ENCODE results near the gene TM4SF1. TPM values are rescaled to one million over a fixed set of nuclear protein-coding genes. Genes with fewer than 3 reads are reported as not detected.

TM4SF1 gene
- total RNA-seq, 8 experiments from 2014 or later, result 0.08 to 25.2 (median 0.20) TPM; not detected in 2

DNA sequence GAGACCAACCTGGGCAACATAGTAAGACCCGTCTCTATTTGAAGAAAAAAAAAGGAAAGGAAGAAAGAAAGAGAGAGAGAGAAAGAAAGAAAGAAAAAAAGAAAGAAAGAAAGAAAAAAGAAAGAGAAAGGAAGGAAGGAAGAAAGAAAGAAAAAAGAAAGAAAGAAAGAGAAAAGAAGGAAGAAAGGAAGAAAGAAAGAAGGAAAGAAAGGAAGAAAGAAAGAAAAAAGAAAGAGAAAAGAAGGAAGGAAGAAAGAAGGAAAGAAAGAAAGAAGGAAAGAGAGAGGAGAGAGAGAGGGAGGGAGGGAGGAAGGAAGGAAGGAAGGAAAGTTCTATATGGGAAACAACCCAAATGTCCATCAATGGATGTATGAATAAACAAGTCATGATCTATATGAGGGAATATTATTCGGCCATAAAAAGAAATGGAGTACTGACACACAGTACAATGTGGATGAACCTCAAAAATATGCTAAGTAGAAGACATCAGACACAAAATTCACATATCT lies 28.8 kb upstream of the TM4SF1 start:
- in situ Hi-C loops (cut with MboI; ENCODE audit: low pct_unique_long_range_greater_than_20kb in 2 of 9, low sequenced_read_pairs in 9 of 9, unreplicated experiment in 9 of 9), result no loop called here
- no peaks in the 10 kb centered on the region for H3K4me1 ChIP-seq (replicated peaks in 1 of 2)
- no peak for ATAC-seq (replicated peaks in 6 of 8)
- H3K4me3 ChIP-seq, result no peak overlapping the region
- WGBS, 10 experiments, result 55 to 100% (median 81%) methylated on average over 1 to 2 of the region's 2 CpGs; no CpG with 5 or more reads in 1 of the 10 experiments
- no peak overlapping the region for H3K27ac ChIP-seq

DNA sequence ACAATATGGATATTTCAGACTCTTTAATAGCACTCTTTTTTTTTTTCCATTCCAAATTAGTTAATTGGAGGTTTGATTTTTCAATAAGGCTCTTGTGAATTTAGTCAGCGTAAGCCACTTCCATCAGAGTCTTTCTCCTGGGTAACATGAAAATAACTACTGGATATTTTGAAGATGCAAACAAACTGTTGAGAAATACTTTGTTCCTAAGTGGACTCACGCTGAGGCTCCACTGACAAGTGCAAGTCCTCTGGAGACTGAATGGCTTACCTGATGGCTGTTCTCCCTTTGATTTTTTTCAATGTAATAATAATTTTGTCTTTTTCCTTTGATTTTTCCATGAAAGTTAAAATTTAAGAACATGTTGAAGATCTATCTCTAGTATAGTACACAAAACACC lies 26.0 kb upstream of the TM4SF1 start:
- in situ Hi-C loops (cut with MboI; ENCODE audit: low pct_unique_long_range_greater_than_20kb in 2 of 9, low sequenced_read_pairs in 9 of 9, unreplicated experiment in 9 of 9), result no loop called here
- Histone ChIP-seq H3K4me3 (no peak overlapping the region), H3K4me1 (replicated peaks in 1 of 2) (no peaks in the 10 kb centered on the region), H3K27ac (no peak overlapping the region)
- no peak for ATAC-seq (replicated peaks in 6 of 8)
- 20 to 100% (median 98%) methylated on average over 1 to 2 of the region's 2 CpGs for WGBS, 10 experiments

DNA sequence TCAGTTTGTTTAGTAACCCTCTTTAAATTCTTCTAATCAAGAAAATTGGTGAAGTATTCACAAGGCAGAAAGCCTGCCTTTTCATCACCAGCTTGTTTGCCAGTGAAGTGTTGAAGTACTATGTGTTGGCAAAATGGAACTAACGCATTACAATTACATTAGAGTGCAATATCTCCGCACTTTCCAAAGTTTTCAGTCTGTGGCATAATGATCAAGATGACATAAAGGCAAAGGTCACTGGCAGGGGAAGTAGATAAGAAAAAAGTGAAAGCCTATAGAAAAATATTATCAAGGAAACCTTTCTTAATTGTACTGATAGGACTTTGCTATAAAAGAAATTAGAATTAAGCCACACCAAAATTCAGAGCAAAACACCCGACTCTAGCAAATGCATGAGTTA lies 25.0 kb upstream of the TM4SF1 start:
- H3K4me1 ChIP-seq (replicated peaks in 1 of 2), result no peaks in the 10 kb centered on the region
- H3K27ac ChIP-seq, result no peak overlapping the region
- H3K4me3 ChIP-seq, result no peak overlapping the region
- WGBS, 10 experiments, result 67 to 100% (median 94%) methylated on average over 2 to 3 of the region's 3 CpGs; no CpG with 5 or more reads in 1 of the 10 experiments
- no peak for ATAC-seq (replicated peaks in 6 of 8)
- in situ Hi-C loops (cut with MboI; ENCODE audit: low pct_unique_long_range_greater_than_20kb in 2 of 9, low sequenced_read_pairs in 9 of 9, unreplicated experiment in 9 of 9), result no loop called here

DNA sequence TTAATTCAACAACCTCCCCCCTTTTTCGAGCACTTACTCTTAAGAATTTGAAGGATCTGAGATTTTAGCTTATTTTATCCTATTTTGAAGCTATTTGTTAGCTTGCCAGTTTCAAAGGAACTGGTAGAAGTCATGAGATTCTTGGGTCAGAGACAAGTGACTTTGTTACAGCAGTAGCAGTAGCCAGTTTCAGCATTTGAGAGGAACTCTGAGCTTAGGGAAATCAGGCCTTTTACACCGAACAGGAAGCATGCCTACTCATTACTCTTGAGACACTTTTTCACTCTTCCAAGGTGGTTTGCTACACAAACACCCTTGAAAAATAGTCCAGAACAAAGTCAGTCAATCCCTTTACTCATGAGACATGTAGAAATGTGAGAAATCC lies 24.5 kb upstream of the TM4SF1 start:
- no peak overlapping the region for H3K27ac ChIP-seq
- WGBS, 10 experiments, result 14 to 100% (median 70%) methylated on average over 1 to 2 of the region's 2 CpGs; no CpG with 5 or more reads in 1 of the 10 experiments
- no peak for ATAC-seq (replicated peaks in 6 of 8)
- in situ Hi-C loops (cut with MboI; ENCODE audit: low pct_unique_long_range_greater_than_20kb in 2 of 9, low sequenced_read_pairs in 9 of 9, unreplicated experiment in 9 of 9), result no loop called here
- H3K4me3 ChIP-seq, result no peak overlapping the region
- H3K4me1 ChIP-seq (replicated peaks in 1 of 2), result no peaks in the 10 kb centered on the region

DNA sequence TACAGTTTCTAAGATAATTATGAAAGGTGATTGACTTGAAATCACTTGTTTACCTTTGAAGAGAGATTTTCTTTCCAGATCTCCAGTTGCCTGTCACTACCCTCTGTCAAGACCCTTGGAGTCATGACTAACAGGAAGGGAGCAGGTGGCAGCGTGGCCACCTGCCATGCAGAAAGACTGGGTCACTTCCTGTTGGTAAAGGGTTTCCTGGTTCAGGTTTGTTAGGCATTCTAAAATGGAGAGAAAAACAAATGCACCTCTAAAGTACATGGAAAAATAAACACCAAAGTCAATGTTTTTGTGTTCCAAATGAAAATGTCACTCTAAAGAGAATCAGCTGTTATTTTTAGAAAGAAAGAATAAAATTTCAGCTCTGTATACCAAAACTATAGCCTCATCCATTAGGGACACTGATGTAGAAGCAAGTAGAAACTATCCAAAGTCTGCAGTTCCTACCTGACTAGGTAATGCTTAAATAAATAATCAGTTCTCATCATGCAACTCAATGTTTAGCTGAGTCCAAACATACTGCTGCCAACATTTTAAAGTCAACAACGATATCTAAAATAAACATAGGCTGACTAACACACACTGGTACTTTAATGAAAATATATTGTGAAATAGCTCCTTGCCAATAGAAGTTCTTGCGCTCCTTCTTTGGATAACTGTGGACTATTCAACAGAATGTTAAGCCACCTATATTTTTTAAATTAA lies 23.9 kb upstream of the TM4SF1 start:
- in situ Hi-C loops (cut with MboI; ENCODE audit: low pct_unique_long_range_greater_than_20kb in 2 of 9, low sequenced_read_pairs in 9 of 9, unreplicated experiment in 9 of 9), result no loop called here
- no peak overlapping the region for H3K4me3 ChIP-seq
- WGBS, 10 experiments, result 50 to 95% (median 89%) methylated on average over 1 to 3 of the region's 3 CpGs; no CpG with 5 or more reads in 1 of the 10 experiments
- no peak overlapping the region for H3K27ac ChIP-seq
- no peak for ATAC-seq (replicated peaks in 6 of 8)
- no peaks in the 10 kb centered on the region for H3K4me1 ChIP-seq (replicated peaks in 1 of 2)

DNA sequence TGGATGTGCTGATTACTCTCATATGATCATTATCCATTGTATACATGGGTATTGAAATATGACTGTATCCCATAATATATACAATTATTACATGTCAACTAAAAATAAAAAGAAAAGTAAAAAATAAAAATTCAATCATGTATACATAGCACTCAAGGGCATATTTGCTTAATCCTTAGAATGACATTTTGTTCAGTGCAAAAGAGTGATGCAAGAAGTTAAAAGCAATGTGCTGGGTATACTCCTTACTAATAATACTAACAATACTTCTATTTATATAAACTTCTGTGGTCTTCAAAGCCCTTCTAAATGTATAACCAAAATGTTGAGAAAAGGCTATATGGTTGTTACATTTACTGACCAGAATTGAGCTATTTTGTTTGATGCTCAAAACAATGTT lies 23.2 kb upstream of the TM4SF1 start:
- Histone ChIP-seq H3K4me1 (replicated peaks in 1 of 2) (no peaks in the 10 kb centered on the region), H3K27ac (no peak overlapping the region), H3K4me3 (no peak overlapping the region)
- in situ Hi-C loops (cut with MboI; ENCODE audit: low pct_unique_long_range_greater_than_20kb in 2 of 9, low sequenced_read_pairs in 9 of 9, unreplicated experiment in 9 of 9), result no loop called here
- no peak for ATAC-seq (replicated peaks in 6 of 8)

DNA sequence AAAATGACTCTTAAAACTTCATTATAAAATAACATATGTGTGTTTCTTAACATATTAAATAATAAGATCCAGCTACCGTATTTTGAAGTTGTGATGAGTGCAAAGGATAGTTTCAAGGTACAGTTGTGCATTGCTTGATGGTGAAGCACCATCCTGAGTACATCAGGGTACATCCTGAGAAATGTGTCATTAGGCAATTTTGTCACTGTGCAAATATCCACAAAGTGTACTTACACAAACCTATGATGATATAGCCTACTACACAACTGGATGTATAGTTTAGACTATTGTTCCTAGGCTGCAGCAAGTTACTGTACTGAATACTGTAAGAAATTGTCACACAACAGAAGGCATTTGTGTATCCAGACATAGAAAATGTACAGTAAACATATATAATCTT lies 20.8 kb upstream of the TM4SF1 start:
- no peaks in the 10 kb centered on the region for H3K4me1 ChIP-seq (replicated peaks in 1 of 2)
- 80 to 100% (median 100%) methylated on average over 1 of the region's 1 CpG; no CpG with 5 or more reads in 3 of the 10 experiments for WGBS, 10 experiments
- in situ Hi-C loops (cut with MboI; ENCODE audit: low pct_unique_long_range_greater_than_20kb in 2 of 9, low sequenced_read_pairs in 9 of 9, unreplicated experiment in 9 of 9), result loop anchor here in 3 of 9 experiments (5.0 to 25.0 kb wide), 3 partner anchors 79 to 89 kb away; no protein-coding TSS in a partner anchor
- H3K27ac ChIP-seq, result no peak overlapping the region
- H3K4me3 ChIP-seq, result no peak overlapping the region
- ATAC-seq (replicated peaks in 6 of 8), result no peak

DNA sequence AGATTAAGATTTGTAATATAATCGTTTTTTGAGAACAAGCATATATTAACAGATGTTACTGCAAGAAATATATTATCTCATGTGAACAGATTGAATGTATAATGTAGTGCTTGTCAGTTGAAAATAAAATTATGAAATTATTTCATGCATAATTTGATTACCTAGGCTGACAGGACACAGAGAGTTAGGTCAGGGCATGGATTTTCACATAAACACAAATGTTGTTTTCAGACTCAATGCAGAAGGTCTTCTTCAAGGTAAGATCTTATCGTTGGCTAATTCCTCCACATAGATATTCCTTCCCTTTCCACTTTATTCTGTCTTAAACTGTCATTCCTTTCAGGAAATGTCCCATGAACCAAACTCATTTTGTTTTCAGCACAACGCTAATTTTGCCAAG lies 20.1 kb upstream of the TM4SF1 start:
- Histone ChIP-seq H3K4me3 (no peak overlapping the region), H3K4me1 (replicated peaks in 1 of 2) (no peaks in the 10 kb centered on the region), H3K27ac (no peak overlapping the region)
- WGBS, 10 experiments, result 29 to 100% (median 71%) methylated on average over 1 to 3 of the region's 3 CpGs
- ATAC-seq (replicated peaks in 6 of 8), result no peak
- in situ Hi-C loops (cut with MboI; ENCODE audit: low pct_unique_long_range_greater_than_20kb in 2 of 9, low sequenced_read_pairs in 9 of 9, unreplicated experiment in 9 of 9), result loop anchor here in 3 of 9 experiments (5.0 to 25.0 kb wide), 3 partner anchors 80 to 90 kb away; no protein-coding TSS in a partner anchor

DNA sequence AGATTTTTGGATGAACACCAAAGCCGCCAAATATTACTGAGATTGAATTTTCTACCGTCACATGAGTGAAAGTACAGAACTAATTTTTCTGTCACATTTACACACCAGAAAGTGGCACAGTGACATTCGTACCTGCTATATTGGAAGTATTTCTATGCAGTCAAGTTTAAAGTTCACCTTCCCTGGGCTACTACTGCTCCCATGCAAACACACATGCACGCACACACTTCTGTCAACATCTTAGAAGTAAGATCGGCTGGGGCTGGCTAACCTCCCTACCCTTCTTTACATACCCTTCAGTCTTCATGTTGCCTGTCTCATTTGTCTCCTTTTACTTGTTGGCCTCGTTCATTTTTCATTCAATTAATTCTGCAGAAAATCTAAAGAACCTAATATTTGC lies 19.0 kb upstream of the TM4SF1 start:
- ATAC-seq (replicated peaks in 6 of 8), result no peak
- in situ Hi-C loops (cut with MboI; ENCODE audit: low pct_unique_long_range_greater_than_20kb in 2 of 9, low sequenced_read_pairs in 9 of 9, unreplicated experiment in 9 of 9), result loop anchor here in 3 of 9 experiments (5.0 to 25.0 kb wide), 3 partner anchors 81 to 91 kb away; no protein-coding TSS in a partner anchor
- WGBS, 10 experiments, result 77 to 100% (median 90%) methylated on average over 1 to 4 of the region's 6 CpGs; no CpG with 5 or more reads in 2 of the 10 experiments
- Histone ChIP-seq H3K27ac (no peak overlapping the region), H3K4me1 (replicated peaks in 1 of 2) (no peaks in the 10 kb centered on the region), H3K4me3 (no peak overlapping the region)

DNA sequence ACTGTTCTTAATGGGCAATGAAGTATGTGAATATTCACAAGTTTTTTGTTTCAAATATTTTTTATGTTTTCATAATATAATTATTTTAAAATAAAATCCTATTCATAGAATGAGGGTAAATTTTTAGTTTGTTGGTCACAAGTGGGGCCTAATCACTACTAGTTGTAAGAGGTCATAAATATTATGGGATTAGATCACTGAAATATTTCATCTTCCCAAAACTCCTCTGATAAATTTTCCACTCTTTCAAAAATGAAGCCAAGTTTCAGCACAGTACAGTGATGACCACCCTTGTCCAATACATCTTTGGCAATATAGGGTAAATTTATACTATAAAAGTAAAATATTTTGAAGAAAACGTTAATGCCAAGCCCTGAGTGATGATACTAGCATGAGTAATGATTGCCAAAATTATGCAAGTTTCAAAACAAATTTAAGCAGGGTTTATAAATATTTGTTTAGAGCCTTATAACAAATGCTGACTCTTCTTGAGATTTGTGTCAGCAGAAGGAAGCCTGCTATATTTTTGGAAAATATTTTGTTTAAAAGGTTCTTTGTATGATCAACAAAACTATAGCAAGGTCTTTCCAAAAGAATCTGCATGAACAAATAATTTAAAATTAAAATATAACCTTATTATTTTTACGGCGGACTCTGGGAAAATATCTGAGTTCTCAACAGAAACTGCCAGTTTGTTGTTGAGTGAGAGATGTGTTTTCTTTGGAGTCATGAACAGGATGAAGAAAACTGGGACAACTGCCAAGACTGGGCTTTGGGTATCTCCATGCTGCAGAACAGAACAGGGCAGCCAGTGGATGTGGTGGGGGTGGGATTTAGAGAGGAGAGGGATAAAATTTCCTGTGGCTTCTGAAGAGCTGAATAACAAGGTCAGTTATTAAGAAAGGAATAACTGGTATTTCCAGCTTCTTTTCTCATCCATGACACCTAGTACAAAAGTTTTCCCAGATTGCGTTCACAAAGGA lies 17.9 kb upstream of the TM4SF1 start:
- WGBS, 10 experiments, result 58 to 100% (median 78%) methylated on average over 1 to 4 of the region's 4 CpGs; no CpG with 5 or more reads in 2 of the 10 experiments
- in situ Hi-C loops (cut with MboI; ENCODE audit: low pct_unique_long_range_greater_than_20kb in 2 of 9, low sequenced_read_pairs in 9 of 9, unreplicated experiment in 9 of 9), result loop anchor here in 3 of 9 experiments (5.0 to 25.0 kb wide), 3 partner anchors 82 to 92 kb away; no protein-coding TSS in a partner anchor
- Histone ChIP-seq H3K4me3 (no peak overlapping the region), H3K27ac (no peak overlapping the region), H3K4me1 (replicated peaks in 1 of 2) (no peaks in the 10 kb centered on the region)
- ATAC-seq (replicated peaks in 6 of 8), result peak in 1 of 8 experiments; percentile 36

DNA sequence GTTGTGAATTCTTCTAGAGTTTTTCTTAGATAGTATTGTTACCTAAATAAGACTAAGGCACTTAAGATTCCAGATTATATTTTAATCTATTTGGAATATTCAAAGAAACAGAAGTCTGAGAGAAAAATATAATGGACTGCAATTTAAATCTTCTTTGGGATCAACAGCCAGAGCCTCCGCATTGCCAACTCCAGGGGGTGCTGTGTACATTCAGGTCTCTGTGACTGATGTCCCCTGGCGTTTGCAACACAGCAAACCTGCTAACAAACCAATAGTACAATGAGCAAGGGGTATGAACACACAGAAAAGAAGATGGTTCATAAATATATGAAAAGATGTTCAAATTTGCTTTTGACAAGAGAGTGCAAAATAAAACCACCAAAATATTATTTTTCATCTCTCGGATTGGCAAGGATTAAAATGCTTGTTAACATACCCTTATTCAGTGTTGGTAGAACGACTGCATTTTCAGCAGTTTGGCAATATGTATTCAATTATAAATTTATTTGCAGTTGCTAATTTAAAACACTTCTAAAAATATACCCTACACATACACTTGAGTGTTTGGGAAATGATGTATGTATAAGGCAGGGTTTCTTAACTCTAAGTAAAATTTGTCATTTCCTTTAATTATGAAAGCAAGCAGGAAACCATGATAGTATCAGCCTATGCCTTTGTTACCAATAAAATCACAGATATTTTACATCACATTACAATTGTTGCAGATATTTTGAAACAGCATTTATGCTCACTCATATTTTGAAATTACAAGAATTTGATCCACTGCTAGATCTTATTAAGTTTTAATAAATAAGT lies 16.1 kb upstream of the TM4SF1 start:
- Histone ChIP-seq H3K4me3 (no peak overlapping the region), H3K4me1 (replicated peaks in 1 of 2) (no peaks in the 10 kb centered on the region), H3K27ac (no peak overlapping the region)
- ATAC-seq (replicated peaks in 6 of 8), result peak in 6 of 8 experiments; percentile 46 to 95 (median 81)
- in situ Hi-C loops (cut with MboI; ENCODE audit: low pct_unique_long_range_greater_than_20kb in 2 of 9, low sequenced_read_pairs in 9 of 9, unreplicated experiment in 9 of 9), result loop anchor here in 2 of 9 experiments (10.0 to 25.0 kb wide), 2 partner anchors 91 to 94 kb away; no protein-coding TSS in a partner anchor
- WGBS, 10 experiments, result 0 to 49% (median 29%) methylated on average over 1 to 4 of the region's 4 CpGs; no CpG with 5 or more reads in 1 of the 10 experiments

DNA sequence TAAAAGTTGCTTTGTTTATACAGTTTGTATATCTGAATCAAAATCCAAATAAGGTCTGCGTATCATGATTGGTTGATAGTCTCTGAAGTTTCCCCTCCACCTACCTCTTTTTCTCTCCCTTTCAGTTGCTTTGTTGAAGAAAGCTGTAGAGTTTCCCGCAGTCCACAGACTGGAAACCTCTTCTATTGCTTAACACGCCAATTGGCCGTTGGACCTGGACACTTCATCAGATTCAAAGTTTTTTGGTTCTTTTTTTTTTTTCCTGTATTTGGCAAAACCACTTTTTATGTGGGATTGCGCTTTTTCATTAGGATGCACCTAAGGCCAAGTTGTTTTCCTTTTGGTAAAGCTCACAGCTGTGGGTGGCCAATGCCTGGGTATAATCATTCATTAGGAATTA lies 14.5 kb upstream of the TM4SF1 start:
- H3K4me3 ChIP-seq, result no peak overlapping the region
- WGBS, 10 experiments, result 67 to 100% (median 75%) methylated on average over 1 to 5 of the region's 5 CpGs
- no peak for ATAC-seq (replicated peaks in 6 of 8)
- in situ Hi-C loops (cut with MboI; ENCODE audit: low pct_unique_long_range_greater_than_20kb in 2 of 9, low sequenced_read_pairs in 9 of 9, unreplicated experiment in 9 of 9), result loop anchor here in 2 of 9 experiments (10.0 to 25.0 kb wide), 2 partner anchors 93 to 95 kb away; no protein-coding TSS in a partner anchor
- H3K4me1 ChIP-seq (replicated peaks in 1 of 2), result no peaks in the 10 kb centered on the region
- no peak overlapping the region for H3K27ac ChIP-seq

Measured in motor neuron (in vitro differentiated cells).